22Rv1 (cell line): ENCODE results near the gene LGALS9B.
"Not testable (repeated sequence)": the region's sequence is repeated elsewhere in the genome, so short reads cannot be mapped to it uniquely, and the experiment has no call there.

Experiments used
- H3K27ac ChIP-seq: fragments of 450-650 bp; 2 replicates; pipeline ENCODE4 v1.5.1; 2017

LGALS9B gene

GRCh38 chr17:20401306-20402022 is 65.9 kb downstream of the LGALS9B start:
- not testable (repeated sequence) for H3K27ac ChIP-seq

GRCh38 chr17:20400559-20401305 is 66.6 kb downstream of the LGALS9B start:
- H3K27ac ChIP-seq: not testable (repeated sequence)
